Stimulated activated CD4-positive, alpha-beta T cell treated with anti-CD3 and anti-CD28 coated beads, Interleukin-12 subunit alpha, Interleukin-12 subunit beta, amount 100 ng/mL, for 4 hours (primary cell): Measurements from ENCODE around the gene YBEY.
"Not testable (repeated sequence)": the region's sequence is repeated elsewhere in the genome, so short reads cannot be mapped to it uniquely, and the experiment has no call there.

Experiments used
- DNase-seq: peaks from one replicate; pipeline ENCODE4 v3.0.0-alpha.2; 2020

YBEY gene

GRCh38 chr21:46285761-46286647 is at the start of gene YBEY:
TSS of gene YBEY (plus strand) at chr21:46286342. CDS start at chr21:46286914, 572 bp downstream.
- peak; percentile 84 for DNase-seq

DNA sequence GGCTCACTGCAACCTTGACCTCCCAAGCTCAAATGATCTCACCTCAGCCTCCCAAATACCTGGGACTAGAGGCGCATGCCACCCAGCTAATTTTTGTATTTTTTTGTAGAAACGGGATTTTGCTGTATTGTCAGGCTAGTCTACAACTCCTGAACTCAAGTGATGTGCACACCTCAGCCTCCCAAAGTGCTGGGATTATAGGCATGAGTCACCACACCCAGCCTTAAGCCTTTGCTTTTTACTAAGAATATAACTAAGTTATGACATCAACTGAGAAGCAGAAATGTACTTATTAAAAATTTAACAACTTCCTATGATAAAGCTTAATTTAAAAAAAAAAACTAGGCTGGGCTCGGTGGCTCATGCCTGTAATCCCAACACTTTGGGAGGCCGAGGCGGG is 48.7 kb upstream of the YBEY start:
- DNase-seq = no peak

GRCh38 chr21:46239817-46240325 is 46.3 kb upstream of the YBEY start:
- no peak for DNase-seq

DNA sequence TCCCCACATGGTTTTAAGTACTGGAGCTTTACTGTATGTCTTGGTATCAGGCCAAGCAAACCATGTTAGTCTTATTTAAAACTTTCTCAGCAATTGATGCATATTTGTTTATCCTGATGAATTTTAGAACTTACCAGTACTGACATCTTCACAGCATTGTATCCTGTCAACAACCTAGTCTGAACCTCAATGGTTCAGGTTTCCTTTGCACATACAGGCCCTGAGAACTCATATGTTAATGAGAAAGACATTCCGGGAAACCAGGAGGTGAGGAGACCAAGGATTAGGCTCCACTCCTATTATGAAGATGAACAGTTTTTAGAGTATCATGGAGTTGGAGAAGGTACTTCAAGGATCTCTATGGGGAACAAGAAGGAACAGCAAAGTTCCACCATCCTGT is 44.6 kb upstream of the YBEY start:
- not testable (repeated sequence) for DNase-seq

DNA sequence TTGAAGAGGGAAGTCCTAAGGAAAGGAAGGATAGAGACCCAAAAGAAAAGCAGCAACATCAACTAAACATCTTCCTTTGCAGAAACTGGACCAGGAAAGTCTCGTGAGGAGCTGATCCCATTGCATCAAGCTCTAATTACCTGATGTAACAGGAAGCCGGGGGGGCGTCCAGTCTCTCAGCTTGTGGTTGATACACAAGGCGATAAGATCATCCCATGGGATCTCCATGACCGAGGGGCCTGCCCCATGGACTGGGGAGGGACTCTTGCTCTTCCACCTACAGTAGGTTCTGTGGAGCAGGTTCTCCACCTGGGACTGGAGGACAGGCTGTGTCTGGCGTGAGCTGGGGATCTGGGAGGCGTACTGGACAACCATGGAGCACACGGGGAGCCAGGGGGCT is 42.8 kb upstream of the YBEY start:
- no peak for DNase-seq

GRCh38 chr21:46243960-46244361 is 42.2 kb upstream of the YBEY start:
- DNase-seq = no peak

GRCh38 chr21:46244602-46245001 is 41.5 kb upstream of the YBEY start:
- no peak for DNase-seq

DNA sequence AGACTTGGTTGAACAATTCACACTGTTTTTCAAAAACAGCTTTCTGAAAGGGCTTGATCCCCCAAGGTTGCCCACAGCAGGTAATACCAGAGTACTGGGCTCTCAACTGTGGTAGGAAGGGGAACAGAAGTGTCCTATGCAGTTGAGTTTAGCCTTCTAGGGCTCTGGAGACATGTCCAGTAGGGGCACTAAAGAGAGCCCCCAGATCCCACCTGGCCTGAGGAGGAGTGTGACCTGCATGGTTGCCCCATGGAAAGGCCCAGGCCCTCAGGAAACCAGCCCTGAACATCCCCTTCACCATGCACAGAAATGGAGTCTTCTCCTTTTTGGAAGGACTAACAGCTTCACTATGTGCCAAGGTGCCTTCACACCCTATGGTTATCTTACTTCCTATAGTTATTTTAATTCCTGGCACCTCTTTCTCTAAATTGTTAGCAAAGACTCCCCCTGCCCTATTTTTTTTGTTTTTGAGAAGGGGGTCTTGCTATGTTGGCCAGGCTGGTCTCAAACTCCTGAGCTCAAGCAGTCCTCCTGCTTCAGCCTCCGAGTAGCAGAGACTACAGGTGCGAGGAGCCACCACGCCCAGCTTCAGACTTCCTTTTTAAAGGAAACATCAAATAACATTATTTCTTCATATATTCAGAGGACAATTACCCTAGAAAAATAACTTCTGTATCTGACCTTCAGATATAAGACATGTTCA is 40.8 kb upstream of the YBEY start:
- no peak for DNase-seq

GRCh38 chr21:46246345-46246744 is 39.8 kb upstream of the YBEY start:
- DNase-seq = no peak

DNA sequence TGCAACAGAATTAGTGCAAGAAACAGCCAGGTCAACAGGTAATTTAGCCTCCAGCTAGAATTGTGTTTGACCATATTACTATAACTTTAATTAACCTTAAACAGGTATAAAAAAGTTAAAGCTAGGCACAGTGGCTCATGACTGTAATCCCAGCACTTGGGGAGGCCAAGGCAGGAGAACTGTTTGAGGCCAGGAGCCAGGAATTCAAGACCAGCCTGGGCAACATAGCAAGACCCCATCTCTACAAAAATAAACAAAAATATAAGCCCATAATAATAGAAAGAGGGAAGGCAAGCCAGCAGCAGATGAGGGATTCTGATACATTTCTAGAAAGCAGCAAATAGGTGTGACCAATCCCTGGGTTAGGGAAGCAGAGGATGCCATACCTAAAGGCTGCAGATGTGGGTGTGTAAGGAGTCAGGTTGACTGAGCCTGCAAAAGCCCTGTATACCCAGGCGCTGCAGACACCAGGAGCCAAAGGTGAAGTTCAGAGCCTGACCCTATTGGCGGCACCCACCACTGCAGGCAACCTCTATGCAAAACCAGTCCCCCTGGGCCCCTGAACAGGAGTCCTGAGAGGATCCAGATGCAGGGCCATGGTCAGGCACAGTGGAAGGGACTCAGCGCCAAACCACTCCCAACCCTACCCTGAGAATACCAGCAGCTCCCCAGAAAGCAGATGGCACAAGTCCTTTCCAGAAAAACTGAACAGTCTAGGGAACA is 38.3 kb upstream of the YBEY start:
- no peak for DNase-seq

- DNase-seq = no peak
These were observed 37.7 kb upstream of the YBEY start for GRCh38 chr21:46248422-46248782.

GRCh38 chr21:46248827-46249226 is 37.3 kb upstream of the YBEY start:
- no peak for DNase-seq

DNA sequence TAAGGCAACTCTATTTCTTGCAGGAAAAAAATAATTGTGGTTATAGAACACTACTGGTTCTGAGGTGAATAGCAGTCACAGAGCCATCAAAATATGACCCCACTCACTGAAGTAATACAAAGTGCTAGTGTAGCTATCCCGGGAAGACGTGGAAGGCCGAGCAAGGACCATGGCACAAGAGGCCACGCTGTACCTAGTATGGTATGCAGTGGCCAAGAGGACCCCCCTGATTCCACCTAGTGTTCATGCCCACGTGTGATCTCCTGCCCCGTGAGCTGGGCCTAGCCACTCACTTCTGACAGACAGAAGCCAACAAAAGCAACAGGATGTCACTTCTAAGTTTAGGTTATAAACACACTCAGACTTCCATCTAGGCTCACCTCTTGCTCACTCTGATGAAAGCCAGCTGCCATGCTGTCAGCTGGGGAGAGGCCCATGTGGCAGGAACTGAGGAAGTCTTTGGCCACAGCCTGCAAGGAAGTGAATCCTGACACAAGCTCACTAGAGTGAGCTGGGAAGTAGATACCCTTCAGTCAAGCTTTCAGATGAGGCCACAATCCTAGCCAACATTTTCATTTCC is 35.9 kb upstream of the YBEY start:
- no peak for DNase-seq

- no peak for DNase-seq
These were observed 33.3 kb upstream of the YBEY start for GRCh38 chr21:46252840-46253239.

DNA sequence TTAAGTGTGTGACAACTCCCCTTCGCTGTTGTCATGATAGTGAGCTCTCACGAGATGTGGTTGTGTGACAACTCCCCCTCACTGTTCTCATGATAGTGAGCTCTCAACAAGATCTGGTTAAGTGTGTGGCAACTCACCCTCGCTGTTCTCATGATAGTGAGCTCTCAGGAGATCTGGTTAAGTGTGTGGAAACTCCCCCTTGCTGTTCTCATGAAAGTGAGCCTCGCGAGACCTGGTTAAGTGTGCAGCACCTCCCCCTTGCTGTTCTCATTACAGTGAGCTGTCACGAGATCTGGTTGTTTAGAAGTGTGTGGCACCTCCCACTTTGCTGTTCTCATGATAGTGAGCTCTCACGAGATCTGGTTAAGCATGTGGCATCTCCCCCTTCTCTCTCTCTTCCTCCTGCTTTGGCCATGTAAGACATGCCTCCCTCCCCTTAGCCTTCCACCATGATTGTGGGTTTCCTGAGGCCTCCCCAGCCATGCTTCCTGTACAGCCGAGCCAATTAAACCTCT is 32.5 kb upstream of the YBEY start:
- DNase-seq = peak; percentile 23

DNA sequence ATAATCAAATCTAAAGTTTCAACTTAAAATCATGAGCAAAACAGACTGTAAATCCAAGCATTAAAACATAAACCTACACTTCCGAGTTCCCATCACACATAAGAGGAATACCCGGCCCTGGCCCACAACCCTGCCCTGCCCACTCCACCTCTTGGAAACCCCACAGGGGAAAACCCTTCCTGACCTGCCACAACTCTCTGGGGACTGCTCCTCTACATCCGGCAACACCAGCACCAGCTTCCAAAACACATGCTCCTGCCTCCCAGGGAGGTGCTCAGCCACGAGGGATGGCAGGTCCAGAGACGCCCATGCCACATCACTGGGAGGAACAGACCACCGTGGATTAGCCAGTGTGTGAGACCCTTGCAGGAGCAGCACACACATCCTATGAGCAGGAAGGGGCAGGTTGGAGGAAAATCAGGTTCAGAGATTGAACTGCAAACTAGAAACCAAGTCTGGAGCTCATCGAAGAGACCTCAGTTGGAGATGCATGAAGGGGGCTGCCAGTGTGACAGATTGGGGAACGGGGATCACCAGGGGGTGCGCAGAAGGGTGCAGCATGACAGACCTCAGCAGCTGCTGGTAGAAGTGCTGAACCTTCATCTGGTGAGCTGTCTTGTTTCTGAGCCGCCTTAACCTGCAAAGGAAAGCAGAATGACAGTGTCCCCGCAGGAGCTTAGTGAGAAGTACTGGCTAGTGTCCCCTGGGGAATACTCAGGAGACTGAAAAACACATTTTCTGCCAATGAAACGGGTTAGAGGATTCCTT is 31.8 kb upstream of the YBEY start:
- DNase-seq = no peak

DNA sequence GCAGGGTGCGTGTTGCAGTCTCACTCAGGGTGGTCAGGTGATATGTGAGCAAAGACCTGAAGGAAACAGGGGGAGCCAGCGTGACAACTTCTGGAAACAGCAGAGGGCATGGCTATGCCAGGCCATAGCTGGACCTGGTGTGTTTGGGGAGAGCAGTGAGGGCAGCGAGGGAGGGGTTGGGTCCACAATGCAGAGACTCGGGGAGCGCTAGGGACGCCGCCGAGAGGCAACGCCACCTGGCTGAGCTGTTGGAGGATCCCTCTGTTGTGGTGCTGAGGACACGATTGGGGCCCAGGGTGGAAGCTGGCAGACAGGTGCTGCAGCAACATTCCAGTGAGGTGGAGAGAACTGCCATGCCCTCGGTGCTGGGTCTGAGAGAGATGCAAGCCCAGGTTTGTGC is 31.0 kb upstream of the YBEY start:
- DNase-seq = no peak

DNA sequence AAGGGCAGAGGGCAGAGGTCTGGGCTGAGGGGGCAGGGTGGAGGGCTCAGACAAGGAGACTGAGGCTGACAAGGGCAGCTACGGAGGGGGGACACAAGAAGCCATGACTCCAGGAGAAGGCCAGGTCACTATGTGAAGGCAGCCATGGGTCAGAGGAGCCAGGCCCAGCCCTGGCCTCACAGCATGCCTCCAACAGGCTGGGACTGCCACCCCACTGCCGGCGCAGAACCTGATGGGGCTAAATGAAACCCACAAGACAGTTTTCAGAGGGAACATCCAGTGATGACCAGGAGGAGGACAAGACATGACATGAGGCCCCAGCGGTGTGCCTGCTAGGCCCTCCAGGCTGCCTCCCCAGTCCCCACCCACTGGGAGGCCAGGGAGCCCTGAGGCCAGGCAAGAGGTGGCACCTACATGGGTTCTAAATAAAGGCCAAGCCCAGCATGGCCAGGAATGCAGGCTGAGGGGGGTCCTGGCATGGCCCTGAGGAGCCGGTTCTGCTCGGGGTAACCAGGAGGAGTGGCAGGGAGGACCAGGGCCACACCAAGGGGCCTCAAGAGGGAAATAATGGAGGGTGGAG is 30.3 kb upstream of the YBEY start:
- DNase-seq = no peak

- DNase-seq = no peak
These were observed 29.6 kb upstream of the YBEY start for GRCh38 chr21:46256501-46256994.

GRCh38 chr21:46264046-46264689 is 22.0 kb upstream of the YBEY start:
- DNase-seq = no peak

DNA sequence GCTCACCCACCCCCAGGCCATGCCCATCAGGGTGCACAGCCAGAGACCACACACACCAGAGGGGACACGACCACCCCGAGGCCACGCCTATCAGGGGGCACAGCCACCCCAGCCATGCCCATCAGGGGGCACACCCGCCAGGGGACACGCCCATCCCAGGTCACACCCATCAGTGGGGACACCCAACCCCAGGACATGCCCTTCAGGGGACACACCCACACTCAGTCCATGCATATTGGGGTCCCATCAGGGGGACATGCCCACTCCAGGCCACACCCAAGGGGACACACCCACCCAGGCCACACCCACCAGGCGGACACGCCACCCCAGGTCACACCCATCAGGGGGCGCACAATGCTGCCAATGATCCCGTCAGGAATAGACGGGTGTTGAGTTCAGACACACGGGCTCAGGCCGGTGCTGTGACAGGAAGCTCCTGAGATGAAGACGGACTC is 21.4 kb upstream of the YBEY start:
- no peak for DNase-seq
